ENCODE results near the gene ANGEL1. TPM values are rescaled to one million over a fixed set of nuclear protein-coding genes. Genes with fewer than 3 reads are reported as not detected.

The ANGEL1 gene
- total RNA-seq, 4 donors from 2014 or later: 9.8 to 15.7 (median 13.0) TPM

DNA sequence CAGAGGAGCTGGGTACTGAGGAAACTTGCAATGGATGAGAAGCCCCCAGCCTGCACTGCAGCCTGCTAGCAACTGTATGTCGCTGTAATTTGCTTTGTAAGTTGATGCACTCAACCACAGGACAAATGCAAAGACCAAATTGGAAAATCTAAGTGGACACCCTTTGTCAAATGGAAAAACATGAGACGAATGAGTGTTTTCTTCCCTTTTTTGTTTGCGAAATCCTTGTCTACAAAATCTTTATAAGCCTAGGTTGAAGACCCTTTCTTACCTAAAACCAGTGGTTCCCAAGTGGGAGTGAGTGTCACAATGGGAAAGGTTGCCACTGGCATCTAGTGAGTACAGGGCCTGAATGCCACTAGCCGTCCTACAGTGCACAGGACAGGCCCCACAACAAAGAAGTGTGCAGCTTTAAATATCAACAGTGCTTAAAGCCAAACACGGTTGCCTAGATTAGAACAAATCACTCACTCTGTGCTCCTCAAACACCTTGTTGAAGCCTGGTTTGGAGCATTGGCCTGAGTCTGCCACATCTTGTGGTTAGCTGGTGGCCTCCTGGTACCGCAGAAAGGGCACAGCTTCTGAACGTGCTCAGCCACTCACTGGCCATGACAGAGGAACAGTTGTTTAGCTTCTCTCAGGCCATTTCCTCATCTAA is 59.0 kb downstream of the ANGEL1 start:
- Histone ChIP-seq H3K36me3 (no peaks in the 10 kb centered on the region), H3K4me3 (no peak overlapping the region), H3K27me3 (no peaks in the 10 kb centered on the region), H3K9me3 (no peaks in the 10 kb centered on the region), H3K27ac (no peak overlapping the region), H3K4me1 (no peaks in the 10 kb centered on the region)
- DNase-seq: no peak
- TF ChIP-seq, protein P1, sequence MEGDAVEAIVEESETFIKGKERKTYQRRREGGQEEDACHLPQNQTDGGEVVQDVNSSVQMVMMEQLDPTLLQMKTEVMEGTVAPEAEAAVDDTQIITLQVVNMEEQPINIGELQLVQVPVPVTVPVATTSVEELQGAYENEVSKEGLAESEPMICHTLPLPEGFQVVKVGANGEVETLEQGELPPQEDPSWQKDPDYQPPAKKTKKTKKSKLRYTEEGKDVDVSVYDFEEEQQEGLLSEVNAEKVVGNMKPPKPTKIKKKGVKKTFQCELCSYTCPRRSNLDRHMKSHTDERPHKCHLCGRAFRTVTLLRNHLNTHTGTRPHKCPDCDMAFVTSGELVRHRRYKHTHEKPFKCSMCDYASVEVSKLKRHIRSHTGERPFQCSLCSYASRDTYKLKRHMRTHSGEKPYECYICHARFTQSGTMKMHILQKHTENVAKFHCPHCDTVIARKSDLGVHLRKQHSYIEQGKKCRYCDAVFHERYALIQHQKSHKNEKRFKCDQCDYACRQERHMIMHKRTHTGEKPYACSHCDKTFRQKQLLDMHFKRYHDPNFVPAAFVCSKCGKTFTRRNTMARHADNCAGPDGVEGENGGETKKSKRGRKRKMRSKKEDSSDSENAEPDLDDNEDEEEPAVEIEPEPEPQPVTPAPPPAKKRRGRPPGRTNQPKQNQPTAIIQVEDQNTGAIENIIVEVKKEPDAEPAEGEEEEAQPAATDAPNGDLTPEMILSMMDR (IDR thresholded peaks at IDR 0.05): no peak
- no peak for TF ChIP-seq POLR2A (IDR thresholded peaks at IDR 0.05)

DNA sequence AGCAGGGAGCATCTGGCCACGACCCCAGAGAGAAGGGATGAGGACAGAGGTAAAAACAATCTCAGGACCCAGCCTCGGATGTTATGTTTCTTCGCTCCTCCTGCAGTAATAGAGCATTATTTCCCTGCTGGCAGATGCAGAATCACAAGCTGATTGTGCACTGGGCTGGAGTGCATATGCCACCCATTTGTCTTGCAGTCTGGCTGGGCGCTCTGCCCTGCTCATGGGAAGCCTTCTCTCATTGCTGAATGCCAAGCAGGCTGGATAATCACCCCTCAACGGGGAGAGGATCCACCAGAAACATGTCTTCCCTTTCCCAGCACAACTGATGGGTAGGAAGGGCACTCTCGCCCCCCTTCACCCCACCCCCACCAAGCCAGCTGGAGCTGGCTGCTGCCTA is 59.9 kb downstream of the ANGEL1 start:
- no peaks in the 10 kb centered on the region for H3K36me3 ChIP-seq
- H3K4me3 ChIP-seq: no peak overlapping the region
- DNase-seq: no peak
- H3K4me1 ChIP-seq: no peaks in the 10 kb centered on the region
- H3K9me3 ChIP-seq: no peaks in the 10 kb centered on the region
- no peaks in the 10 kb centered on the region for H3K27me3 ChIP-seq
- TF ChIP-seq, protein P1 (IDR thresholded peaks at IDR 0.05): no peak
- no peak for TF ChIP-seq POLR2A (IDR thresholded peaks at IDR 0.05)
- no peak overlapping the region for H3K27ac ChIP-seq

DNA sequence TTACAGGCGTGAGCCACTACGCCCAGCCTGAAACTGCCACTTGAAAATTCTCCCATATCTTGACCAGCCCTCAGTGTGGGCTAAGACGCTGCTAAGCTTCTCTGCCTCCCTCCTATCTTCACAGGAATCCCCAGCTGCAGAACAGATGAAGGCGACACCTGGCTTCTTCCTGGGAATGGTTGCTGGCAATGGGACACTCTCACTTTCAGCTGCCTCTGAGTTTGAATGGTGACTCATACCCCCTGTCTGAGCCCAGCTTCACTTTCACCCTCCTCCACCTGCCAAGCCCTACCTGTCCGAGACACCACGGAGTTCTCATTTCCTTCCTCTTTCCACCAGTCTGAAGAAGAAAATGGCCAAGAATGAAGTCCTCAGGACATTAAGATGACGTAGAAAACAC is 69.7 kb downstream of the ANGEL1 start:
- Histone ChIP-seq H3K4me1 (no peaks in the 10 kb centered on the region), H3K36me3 (no peaks in the 10 kb centered on the region), H3K27ac (no peak overlapping the region), H3K27me3 (no peaks in the 10 kb centered on the region), H3K4me3 (no peak overlapping the region), H3K9me3 (peaks cover 0 to 8% (median 0%) of the 10 kb centered on the region in 4 donors)
- no peak for DNase-seq
- TF ChIP-seq, protein P1 (IDR thresholded peaks at IDR 0.05): no peak
- no peak for TF ChIP-seq POLR2A (IDR thresholded peaks at IDR 0.05)

GRCh38 chr14:76742185-76742584 is 70.5 kb downstream of the ANGEL1 start:
- Histone ChIP-seq H3K9me3 (peaks cover 0 to 8% (median 0%) of the 10 kb centered on the region in 4 donors), H3K27me3 (no peaks in the 10 kb centered on the region), H3K27ac (no peak overlapping the region), H3K36me3 (no peaks in the 10 kb centered on the region), H3K4me1 (no peaks in the 10 kb centered on the region), H3K4me3 (no peak overlapping the region)
- TF ChIP-seq, protein P1 (IDR thresholded peaks at IDR 0.05): no peak
- no peak for TF ChIP-seq POLR2A (IDR thresholded peaks at IDR 0.05)
- no peak for DNase-seq

- no peaks in the 10 kb centered on the region for H3K27me3 ChIP-seq
- H3K27ac ChIP-seq: no peak overlapping the region
- peaks cover 0 to 8% (median 0%) of the 10 kb centered on the region in 4 donors for H3K9me3 ChIP-seq
- TF ChIP-seq, protein P1 (IDR thresholded peaks at IDR 0.05): no peak
- no peak for TF ChIP-seq POLR2A (IDR thresholded peaks at IDR 0.05)
- H3K4me3 ChIP-seq: no peak overlapping the region
- H3K4me1 ChIP-seq: no peaks in the 10 kb centered on the region
- no peaks in the 10 kb centered on the region for H3K36me3 ChIP-seq
- DNase-seq: no peak
Observed at GRCh38 chr14:76741074-76741473, 71.6 kb downstream of the ANGEL1 start.

Other genes starting within 250 kb of the ANGEL1 start
- gene VASH1, start 51.4 kb downstream of the ANGEL1 start, total RNA-seq: 10 to 100 TPM in 1 of 4 donors, 1 to 10 TPM in 3; 1.6 to 33.0 (median 3.2) TPM
- not detected for gene LRRC74A, start 13.5 kb upstream of the ANGEL1 start, total RNA-seq
- gene IRF2BPL, start 215.8 kb upstream of the ANGEL1 start, total RNA-seq: 10 to 100 TPM; 10.3 to 20.6 (median 16.4) TPM